GM19455 (cell line): ENCODE results near the gene ZNF662.
A peak's percentile ranks its signal among the peaks of the same experiment; 100 is the strongest.
"Not testable (repeated sequence)": the region's sequence is repeated elsewhere in the genome, so short reads cannot be mapped to it uniquely, and the experiment has no call there.

ENCODE experiments used
- ATAC-seq: cut with Tn5 transposase; IDR thresholded peaks from one replicate; pipeline ENCODE4 v1.9.1; 2021; ENCODE audit not compliant: unreplicated experiment

Gene ZNF662

DNA sequence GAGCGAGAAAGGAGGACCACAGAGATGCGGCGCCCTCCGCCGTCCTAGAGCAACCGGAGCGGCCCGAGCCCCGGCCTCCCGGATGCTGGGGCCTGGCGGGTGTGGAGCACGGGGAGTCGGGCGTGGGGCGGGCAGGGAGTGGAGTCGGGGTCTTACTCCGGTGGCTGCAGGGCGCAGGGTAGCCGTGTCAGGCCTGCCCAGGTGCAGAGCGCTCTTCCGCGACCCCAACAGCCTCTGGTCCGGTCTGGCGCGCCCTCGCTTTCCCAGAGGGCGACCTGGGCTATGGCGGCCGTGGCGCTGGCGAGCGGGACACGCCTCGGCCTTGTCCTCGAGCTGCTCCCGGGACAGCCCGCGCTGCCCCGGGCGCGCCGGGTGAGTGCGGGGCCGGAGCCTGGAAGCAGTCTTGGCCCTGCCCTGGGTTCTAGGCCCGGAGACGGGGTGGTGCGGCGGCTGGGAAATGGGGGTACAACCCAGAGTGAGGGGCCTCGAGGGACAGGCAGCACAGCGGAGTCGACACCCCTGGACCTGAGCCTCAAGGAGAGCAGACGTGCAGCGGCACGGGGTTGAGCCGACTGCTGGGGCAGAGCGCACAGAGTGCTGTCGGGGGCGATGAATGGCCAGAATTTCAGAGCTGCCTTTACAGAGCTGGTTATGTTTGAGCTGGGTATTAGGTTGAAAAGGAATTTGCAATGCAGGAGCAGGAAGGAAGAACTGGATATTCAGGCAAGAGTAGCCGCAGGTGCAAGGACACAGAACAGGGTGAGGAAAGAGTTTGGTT is at the start of gene ZNF662:
Gene ZNF662, plus strand, starts transcription at position 73 of the 778 bp plus-strand sequence. CDS start 1,973 bp downstream, outside the sequence.
- no peak for ATAC-seq

DNA sequence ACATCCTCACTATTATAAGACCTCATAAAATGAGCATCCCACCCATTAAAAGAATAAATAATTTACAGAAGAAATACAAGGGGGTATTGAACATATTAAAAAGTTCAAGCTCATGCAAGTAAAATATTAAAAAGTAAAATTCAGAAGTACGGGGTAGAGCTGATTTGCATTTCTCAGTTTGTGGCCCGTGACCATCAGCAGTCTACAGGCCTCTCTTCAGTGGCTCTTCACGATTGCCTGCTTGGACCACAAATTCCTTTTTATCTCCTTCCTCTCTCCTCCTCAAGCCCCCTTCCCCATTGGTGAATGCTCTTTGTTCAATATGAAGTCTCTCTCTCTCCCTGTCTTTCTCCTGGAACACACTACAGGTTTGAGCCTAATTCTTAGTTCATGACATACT is 49.4 kb upstream of the ZNF662 start:
- no peak for ATAC-seq

DNA sequence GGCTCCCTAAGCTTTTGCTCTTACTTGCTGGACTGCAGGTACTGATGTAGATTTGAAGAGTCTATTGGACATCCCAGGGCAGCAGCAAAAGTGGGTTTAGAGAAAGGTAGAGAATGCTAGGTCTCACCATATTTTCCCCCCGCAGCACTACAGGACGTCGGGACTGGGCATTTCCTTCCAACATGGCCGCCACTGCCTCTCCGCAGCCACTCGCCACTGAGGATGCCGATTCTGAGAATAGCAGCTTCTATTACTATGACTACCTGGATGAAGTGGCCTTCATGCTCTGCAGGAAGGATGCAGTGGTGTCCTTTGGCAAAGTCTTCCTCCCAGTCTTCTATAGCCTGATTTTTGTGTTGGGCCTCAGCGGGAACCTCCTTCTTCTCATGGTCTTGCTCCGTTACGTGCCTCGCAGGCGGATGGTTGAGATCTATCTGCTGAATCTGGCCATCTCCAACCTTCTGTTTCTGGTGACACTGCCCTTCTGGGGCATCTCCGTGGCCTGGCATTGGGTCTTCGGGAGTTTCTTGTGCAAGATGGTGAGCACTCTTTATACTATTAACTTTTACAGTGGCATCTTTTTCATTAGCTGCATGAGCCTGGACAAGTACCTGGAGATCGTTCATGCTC is 41.5 kb upstream of the ZNF662 start:
- no peak for ATAC-seq

DNA sequence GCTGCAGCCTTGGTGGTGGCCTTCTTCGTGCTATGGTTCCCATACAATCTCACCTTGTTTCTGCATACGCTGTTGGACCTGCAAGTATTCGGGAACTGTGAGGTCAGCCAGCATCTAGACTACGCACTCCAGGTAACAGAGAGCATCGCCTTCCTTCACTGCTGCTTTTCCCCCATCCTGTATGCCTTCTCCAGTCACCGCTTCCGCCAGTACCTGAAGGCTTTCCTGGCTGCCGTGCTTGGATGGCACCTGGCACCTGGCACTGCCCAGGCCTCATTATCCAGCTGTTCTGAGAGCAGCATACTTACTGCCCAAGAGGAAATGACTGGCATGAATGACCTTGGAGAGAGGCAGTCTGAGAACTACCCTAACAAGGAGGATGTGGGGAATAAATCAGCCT is 40.7 kb upstream of the ZNF662 start:
- ATAC-seq = no peak

GRCh38 chr3:42867138-42867537 is 38.8 kb upstream of the ZNF662 start:
- ATAC-seq = no peak

GRCh38 chr3:42868841-42869240 is 37.1 kb upstream of the ZNF662 start:
- no peak for ATAC-seq

DNA sequence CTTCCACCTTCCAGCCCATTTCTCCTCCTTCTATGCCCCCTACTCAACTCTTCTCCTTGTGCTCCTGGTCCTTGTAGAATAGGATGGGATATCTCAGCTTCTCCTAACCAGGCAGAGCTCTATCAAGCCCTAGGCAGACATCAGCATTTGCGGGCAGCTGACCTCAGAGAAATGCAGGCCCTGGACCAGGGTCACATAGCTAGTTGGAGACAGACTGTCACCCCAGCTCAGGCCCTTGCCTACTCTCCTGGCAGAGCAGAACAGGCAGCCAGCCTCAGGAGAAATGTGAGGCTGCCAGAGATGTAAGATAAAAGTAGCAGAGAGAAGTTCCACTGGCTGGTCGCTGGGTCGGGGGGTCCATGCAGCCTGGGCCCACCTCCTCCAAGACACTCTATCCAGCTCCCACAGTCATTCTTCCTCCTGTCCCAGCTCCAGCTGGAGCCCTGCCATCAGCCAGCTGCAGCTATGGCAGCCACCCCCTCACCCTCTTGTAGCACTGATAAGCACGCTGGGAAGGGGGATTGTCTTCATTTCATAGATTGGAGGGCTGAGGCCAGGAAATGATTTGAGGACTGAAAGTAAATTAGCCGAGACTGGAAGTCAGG is 34.2 kb upstream of the ZNF662 start:
- ATAC-seq = no peak

DNA sequence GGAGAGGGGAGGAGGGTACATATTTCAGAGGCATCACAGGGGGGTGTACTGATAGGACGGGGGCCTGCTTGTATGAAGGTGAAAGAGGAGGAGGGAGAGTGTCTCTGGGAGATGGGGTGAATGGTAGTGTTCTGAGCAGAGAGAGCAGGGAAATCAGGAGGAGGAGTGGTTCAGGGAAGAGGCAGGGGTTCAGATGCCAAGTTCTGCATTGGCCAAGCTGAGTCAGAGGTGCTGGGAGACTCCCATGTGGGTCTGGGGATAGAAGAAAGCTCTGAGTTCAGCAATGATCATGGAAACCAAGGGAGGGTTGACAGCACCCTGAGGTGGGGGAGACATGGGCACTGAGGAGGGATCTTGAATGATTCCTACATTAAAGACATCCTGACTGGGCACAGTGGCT is 33.2 kb upstream of the ZNF662 start:
- no peak for ATAC-seq

GRCh38 chr3:42873221-42873982 is 32.5 kb upstream of the ZNF662 start:
- ATAC-seq = no peak

GRCh38 chr3:42874749-42875148 is 31.2 kb upstream of the ZNF662 start:
- ATAC-seq = no peak

DNA sequence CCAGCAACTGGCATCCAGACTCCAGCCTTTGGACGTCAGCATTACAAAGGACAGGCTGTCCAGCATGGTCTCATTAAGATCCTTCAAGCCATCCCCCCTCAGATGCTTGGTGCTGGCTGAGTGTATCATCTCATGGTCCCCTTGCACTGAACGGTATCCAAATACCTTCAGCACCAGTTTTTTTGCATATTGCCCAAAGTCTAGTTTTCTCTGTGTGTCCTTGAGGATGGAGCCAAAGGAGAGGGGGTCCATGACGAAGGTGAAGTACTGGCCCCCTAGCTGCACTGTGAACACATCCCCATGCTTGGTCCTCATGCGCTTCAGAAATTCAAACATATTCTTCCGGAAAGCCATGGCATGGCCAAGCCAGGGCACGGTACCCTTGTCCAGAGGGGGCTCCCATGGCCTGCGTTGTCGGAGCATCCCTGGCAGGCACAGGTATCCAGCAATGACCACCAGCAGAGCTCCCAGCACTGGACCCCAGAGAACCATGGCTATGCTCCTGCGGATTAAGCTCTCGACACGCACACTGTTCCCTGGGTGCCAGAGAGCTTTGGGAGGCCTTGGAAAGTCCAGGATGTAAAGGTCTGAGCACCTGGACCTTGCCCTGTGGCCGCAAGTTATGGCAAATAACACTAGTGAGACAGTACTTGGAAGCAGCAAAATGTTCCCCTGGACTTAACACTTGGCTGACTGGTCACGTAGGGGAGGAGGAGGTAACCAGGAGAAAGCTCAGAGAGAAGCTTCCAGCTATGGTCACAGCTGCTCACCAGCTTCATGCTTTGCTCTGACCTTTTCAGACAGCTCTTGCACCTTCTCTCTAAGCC is 30.4 kb upstream of the ZNF662 start, which contains the start of gene CYP8B1:
Gene CYP8B1, minus strand, starts transcription at position 555 of the 827 bp plus-strand sequence. Its CDS starts 63 bp downstream, at position 492.
- no peak for ATAC-seq

- ATAC-seq = no peak
Measured at GRCh38 chr3:42876401-42876800, 29.5 kb upstream of the ZNF662 start.

GRCh38 chr3:42876940-42877720 is 28.8 kb upstream of the ZNF662 start:
- no peak for ATAC-seq

- ATAC-seq = no peak
Measured at GRCh38 chr3:42877881-42878280, 28.1 kb upstream of the ZNF662 start.

DNA sequence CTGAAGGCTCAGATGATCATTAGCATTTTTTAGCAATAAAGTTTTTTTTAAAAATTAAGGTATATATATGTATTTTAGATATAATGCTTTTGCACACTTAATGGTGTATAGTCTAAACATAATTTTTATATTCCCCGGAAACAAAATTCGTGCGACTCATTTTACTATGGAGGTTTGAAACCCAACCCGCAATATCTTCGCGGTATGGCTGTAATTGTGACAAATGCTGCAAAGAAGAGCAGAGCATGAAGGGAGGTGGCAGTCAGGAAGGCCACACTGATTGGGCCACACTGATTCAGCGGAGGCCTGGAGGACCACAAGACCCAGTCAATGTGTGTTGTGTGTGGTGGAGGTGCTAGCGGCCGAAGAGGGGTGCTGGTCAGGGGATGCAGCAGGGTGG is 25.8 kb upstream of the ZNF662 start:
- no peak for ATAC-seq

- peak; percentile 97 for ATAC-seq
Measured at GRCh38 chr3:42880601-42881451, 25.1 kb upstream of the ZNF662 start.

DNA sequence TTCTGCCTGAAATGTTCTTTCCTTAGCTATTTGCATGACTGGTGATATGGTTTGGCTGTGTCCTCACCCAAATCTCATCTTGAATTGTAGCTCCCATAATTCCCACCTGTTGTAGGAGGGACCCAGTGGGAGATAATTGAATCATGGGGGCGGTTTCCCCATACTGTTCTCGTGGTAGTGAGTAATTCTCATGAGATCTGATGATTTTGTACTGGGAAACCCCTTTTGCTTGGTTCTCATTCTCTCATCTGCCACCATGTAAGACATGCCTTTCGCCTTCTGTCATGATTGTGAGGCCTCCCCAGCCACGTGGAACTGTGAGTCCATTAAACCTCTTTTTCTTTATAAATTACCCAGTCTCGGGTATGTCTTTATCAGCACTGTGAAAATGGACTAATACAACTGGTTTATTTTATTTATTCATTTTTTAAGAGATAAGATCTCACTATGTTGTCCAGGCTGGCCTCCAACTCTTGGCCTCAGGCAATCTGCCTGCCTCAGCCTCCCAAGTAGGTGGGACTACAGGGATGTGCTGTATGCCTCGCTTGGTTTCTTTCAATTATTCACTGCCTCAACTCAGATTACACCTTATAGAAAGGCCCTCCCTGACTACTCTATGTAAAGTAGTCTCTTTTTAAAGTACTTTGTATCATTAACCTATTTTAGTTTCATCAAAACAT is 22.6 kb upstream of the ZNF662 start:
- not testable (repeated sequence) for ATAC-seq

DNA sequence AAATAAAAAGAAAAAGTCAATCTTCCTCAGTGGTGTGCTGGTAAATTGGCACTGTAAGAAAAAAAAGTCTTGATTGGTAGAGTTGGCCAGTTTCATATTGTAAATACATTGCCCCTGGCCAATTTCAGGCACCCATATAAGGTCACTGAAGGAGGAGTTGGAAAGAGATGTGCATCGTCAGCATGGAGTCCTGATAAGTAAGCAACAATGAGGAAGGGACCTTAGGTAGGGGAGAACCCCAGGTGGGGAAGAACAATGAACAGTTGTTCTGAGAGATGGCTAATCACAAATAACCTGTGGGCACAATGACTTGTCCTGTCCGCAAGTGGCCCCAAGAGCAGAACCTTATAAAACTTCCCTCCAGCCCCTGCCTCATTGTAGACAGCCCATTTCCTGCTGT is 21.6 kb upstream of the ZNF662 start:
- no peak for ATAC-seq
